ENCODE measurements around the gene MYBL2.

MYBL2 gene

GRCh38 chr20:43667341-43668132 lies 623 bp downstream of the MYBL2 start (continued):
- TF ChIP-seq ZNF518A (tag by site-specific recombination; conservative IDR thresholded peaks at IDR 0.05; ENCODE audit: low read depth) (no peak), ZNF488 (tag by site-specific recombination; IDR thresholded peaks at IDR 0.05) (0 out of 2 replicates have a peak, but pooled peaks have one; percentile 46), ZNF596 (tag by site-specific recombination; IDR thresholded peaks at IDR 0.05) (no peak; the same call in 1 of the 2 replicates), KLF7 (tag by site-specific recombination; IDR thresholded peaks at IDR 0.05; ENCODE audit: borderline replicate concordance) (peak; percentile 88), ZNF223 (tag by site-specific recombination; IDR thresholded peaks at IDR 0.05) (no peak), ZNF639 (tag by site-specific recombination; IDR thresholded peaks at IDR 0.05) (peak; percentile 74; the same call in 1 of the 2 replicates), ZNF10 (tag by site-specific recombination; IDR thresholded peaks at IDR 0.05) (peak; percentile 47; the same call in 1 of the 2 replicates), ZFHX2 (tag by site-specific recombination; conservative IDR thresholded peaks at IDR 0.05) (peak; percentile 61), ZNF335 (tag by site-specific recombination; conservative IDR thresholded peaks at IDR 0.05) (peak; percentile 20), ZFP37 (tag by site-specific recombination; IDR thresholded peaks at IDR 0.05) (0 out of 2 replicates have a peak, but pooled peaks have one; percentile 46), ZNF658 (tag by site-specific recombination; IDR thresholded peaks at IDR 0.05) (no peak), GFI1B (tag by site-specific recombination; IDR thresholded peaks at IDR 0.05) (no peak), ZFP69B (tag by site-specific recombination; IDR thresholded peaks at IDR 0.05) (peak; percentile 45; the same call in 1 of the 2 replicates), ZNF121 (tag by site-specific recombination; IDR thresholded peaks at IDR 0.05) (no peak), ZBTB26 (tag by site-specific recombination; optimal IDR thresholded peaks at IDR 0.05) (peak; percentile 64), ZNF530 (tag by site-specific recombination; IDR thresholded peaks at IDR 0.05; ENCODE audit: low read depth) (no peak), PBX3 (CRISPR knock-in tag; IDR thresholded peaks at IDR 0.05) (no peak), PRDM6 (tag by site-specific recombination; IDR thresholded peaks at IDR 0.05) (no peak), ZNF26 (tag by site-specific recombination; IDR thresholded peaks at IDR 0.05) (no peak), IKZF3 (tag by site-specific recombination; IDR thresholded peaks at IDR 0.05) (peak; percentile 37), ZNF660 (tag by site-specific recombination; IDR thresholded peaks at IDR 0.05) (no peak), ZBTB48 (tag by site-specific recombination; IDR thresholded peaks at IDR 0.05) (no peak; the same call in 1 of the 2 replicates), ZNF23 (tag by site-specific recombination; IDR thresholded peaks at IDR 0.05; ENCODE audit: borderline replicate concordance) (no peak), ZSCAN30 (tag by site-specific recombination; IDR thresholded peaks at IDR 0.05) (peak; percentile 35; the same call in 1 of the 2 replicates), ZNF830 (tag by site-specific recombination; IDR thresholded peaks at IDR 0.05; ENCODE audit: low read depth) (no peak)
